ENCODE results near the gene FLNB.

Gene FLNB

GRCh38 chr3:58042947-58043707 lies 34.9 kb downstream of the FLNB start:
- ChIA-PET POLR2A (interaction anchor here (0.6 kb wide), 1 partner anchor 14 kb away, joined by 5 read pairs; no protein-coding TSS in a partner anchor), CTCF (no interaction called here)
- Histone ChIP-seq H3K4me3 (ENCODE audit: low read depth, low read length) (no peak overlapping the region), H3K9me3 (ENCODE audit: control insufficient read depth, insufficient read depth, low read depth, low read length) (no peaks in the 10 kb centered on the region), H3K36me3 (ENCODE audit: control insufficient read depth in 2 of 2, insufficient read depth in 1 of 2, low read length in 2 of 2) (no peaks in the 10 kb centered on the region), H3K27ac (ENCODE audit: extremely low read depth, low read depth, low read length) (no peak overlapping the region), H3K4me1 (ENCODE audit: control insufficient read depth, insufficient read depth, low read length) (peaks cover 5% of the 10 kb centered on the region)
- TF ChIP-seq, protein P1, sequence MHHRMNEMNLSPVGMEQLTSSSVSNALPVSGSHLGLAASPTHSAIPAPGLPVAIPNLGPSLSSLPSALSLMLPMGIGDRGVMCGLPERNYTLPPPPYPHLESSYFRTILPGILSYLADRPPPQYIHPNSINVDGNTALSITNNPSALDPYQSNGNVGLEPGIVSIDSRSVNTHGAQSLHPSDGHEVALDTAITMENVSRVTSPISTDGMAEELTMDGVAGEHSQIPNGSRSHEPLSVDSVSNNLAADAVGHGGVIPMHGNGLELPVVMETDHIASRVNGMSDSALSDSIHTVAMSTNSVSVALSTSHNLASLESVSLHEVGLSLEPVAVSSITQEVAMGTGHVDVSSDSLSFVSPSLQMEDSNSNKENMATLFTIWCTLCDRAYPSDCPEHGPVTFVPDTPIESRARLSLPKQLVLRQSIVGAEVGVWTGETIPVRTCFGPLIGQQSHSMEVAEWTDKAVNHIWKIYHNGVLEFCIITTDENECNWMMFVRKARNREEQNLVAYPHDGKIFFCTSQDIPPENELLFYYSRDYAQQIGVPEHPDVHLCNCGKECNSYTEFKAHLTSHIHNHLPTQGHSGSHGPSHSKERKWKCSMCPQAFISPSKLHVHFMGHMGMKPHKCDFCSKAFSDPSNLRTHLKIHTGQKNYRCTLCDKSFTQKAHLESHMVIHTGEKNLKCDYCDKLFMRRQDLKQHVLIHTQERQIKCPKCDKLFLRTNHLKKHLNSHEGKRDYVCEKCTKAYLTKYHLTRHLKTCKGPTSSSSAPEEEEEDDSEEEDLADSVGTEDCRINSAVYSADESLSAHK (tag by site-specific recombination; IDR thresholded peaks at IDR 0.05) = peak; percentile 33; the same call in 1 of the 2 replicates
- TF ChIP-seq, protein P2, sequence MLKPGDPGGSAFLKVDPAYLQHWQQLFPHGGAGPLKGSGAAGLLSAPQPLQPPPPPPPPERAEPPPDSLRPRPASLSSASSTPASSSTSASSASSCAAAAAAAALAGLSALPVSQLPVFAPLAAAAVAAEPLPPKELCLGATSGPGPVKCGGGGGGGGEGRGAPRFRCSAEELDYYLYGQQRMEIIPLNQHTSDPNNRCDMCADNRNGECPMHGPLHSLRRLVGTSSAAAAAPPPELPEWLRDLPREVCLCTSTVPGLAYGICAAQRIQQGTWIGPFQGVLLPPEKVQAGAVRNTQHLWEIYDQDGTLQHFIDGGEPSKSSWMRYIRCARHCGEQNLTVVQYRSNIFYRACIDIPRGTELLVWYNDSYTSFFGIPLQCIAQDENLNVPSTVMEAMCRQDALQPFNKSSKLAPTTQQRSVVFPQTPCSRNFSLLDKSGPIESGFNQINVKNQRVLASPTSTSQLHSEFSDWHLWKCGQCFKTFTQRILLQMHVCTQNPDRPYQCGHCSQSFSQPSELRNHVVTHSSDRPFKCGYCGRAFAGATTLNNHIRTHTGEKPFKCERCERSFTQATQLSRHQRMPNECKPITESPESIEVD (tag by site-specific recombination; IDR thresholded peaks at IDR 0.05) = 0 out of 2 replicates have a peak, but pooled peaks have one; percentile 18
- TF ChIP-seq ZBTB44 (tag by site-specific recombination; IDR thresholded peaks at IDR 0.05) = no peak

- ChIA-PET POLR2A (no interaction called here), CTCF (no interaction called here)
- peaks cover 10% of the 10 kb centered on the region for H3K4me1 ChIP-seq (ENCODE audit: control insufficient read depth, insufficient read depth, low read length)
- no peak overlapping the region for H3K4me3 ChIP-seq (ENCODE audit: low read depth, low read length)
- H3K27ac ChIP-seq (ENCODE audit: extremely low read depth, low read depth, low read length) = no peak overlapping the region
- H3K9me3 ChIP-seq (ENCODE audit: control insufficient read depth, insufficient read depth, low read depth, low read length) = no peaks in the 10 kb centered on the region
- TF ChIP-seq TCF7L2 (IDR thresholded peaks at IDR 0.05; ENCODE audit: borderline replicate concordance, low read depth, low read length) (no peak), KLF10 (tag by site-specific recombination; IDR thresholded peaks at IDR 0.05) (no peak), HOXC10 (CRISPR knock-in tag; IDR thresholded peaks at IDR 0.05) (no peak), ZNF112 (tag by site-specific recombination; IDR thresholded peaks at IDR 0.05) (no peak), KLF7 (tag by site-specific recombination; IDR thresholded peaks at IDR 0.05; ENCODE audit: borderline replicate concordance) (no peak), GLI2 (tag by site-specific recombination; IDR thresholded peaks at IDR 0.05; ENCODE audit: borderline replicate concordance, low read depth) (no peak)
- TF ChIP-seq, protein P3, sequence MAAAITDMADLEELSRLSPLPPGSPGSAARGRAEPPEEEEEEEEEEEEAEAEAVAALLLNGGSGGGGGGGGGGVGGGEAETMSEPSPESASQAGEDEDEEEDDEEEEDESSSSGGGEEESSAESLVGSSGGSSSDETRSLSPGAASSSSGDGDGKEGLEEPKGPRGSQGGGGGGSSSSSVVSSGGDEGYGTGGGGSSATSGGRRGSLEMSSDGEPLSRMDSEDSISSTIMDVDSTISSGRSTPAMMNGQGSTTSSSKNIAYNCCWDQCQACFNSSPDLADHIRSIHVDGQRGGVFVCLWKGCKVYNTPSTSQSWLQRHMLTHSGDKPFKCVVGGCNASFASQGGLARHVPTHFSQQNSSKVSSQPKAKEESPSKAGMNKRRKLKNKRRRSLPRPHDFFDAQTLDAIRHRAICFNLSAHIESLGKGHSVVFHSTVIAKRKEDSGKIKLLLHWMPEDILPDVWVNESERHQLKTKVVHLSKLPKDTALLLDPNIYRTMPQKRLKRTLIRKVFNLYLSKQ (tag by site-specific recombination; IDR thresholded peaks at IDR 0.05; ENCODE audit: borderline replicate concordance) = no peak
- TF ChIP-seq, protein P4, sequence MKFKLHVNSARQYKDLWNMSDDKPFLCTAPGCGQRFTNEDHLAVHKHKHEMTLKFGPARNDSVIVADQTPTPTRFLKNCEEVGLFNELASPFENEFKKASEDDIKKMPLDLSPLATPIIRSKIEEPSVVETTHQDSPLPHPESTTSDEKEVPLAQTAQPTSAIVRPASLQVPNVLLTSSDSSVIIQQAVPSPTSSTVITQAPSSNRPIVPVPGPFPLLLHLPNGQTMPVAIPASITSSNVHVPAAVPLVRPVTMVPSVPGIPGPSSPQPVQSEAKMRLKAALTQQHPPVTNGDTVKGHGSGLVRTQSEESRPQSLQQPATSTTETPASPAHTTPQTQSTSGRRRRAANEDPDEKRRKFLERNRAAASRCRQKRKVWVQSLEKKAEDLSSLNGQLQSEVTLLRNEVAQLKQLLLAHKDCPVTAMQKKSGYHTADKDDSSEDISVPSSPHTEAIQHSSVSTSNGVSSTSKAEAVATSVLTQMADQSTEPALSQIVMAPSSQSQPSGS (tag by site-specific recombination; IDR thresholded peaks at IDR 0.05; ENCODE audit: low read depth) = no peak
- H3K36me3 ChIP-seq (ENCODE audit: control insufficient read depth in 2 of 2, insufficient read depth in 1 of 2, low read length in 2 of 2) = no peaks in the 10 kb centered on the region
Measured at GRCh38 chr3:58043933-58044332, 35.7 kb downstream of the FLNB start.

Data from HEK293 (cell line).